Left ventricle myocardium inferior (tissue), 1 donor: ENCODE data around the gene BPIFB3. TPM values are rescaled to one million over a fixed set of nuclear protein-coding genes. Genes with fewer than 3 reads are reported as not detected.

ENCODE experiments used
- DNase-seq: peaks from one replicate; pipeline ENCODE4 v3.0.0-alpha.2; 2020
- H3K27ac ChIP-seq: fragments of 200-600 bp; replicated peaks from 2 replicates; pipeline ENCODE4 v1.8.0; 2021
- H3K27me3 ChIP-seq: fragments of 200-600 bp; 2 replicates; pipeline ENCODE4 v1.8.0; 2021; ENCODE audit warnings: low read depth
- H3K36me3 ChIP-seq: fragments of 200-600 bp; 2 replicates; pipeline ENCODE4 v1.8.0; 2021
- H3K4me1 ChIP-seq: fragments of 200-600 bp; 2 replicates; pipeline ENCODE4 v1.8.0; 2021
- H3K4me3 ChIP-seq: fragments of 200-600 bp; 2 replicates; pipeline ENCODE4 v1.8.0; 2021; ENCODE audit warnings: mild to moderate bottlenecking, moderate library complexity
- H3K9me3 ChIP-seq: fragments of 200-600 bp; replicated peaks from 2 replicates; pipeline ENCODE4 v1.8.0; 2021
- intact Hi-C: fragments of 100-400 bp; cut with micrococcal nuclease; formaldehyde crosslinking; loops from one replicate; pipeline ENCODE4 v1.11.0; 2022
- total RNA-seq: library from RNA; stranded (reverse); fragmentation: NEBNext Ultra II Directional; extraction: Animal tissue kit (Norgen Biotek cat#: 25700); gene quantifications from one replicate; pipeline ENCODE4 v1.2.1, GENCODE V29; 2021
- TF ChIP-seq, protein P1 (sequence below): fragments of 200-600 bp; IDR thresholded peaks from 2 replicates; pipeline ENCODE4 v1.8.0; 2021; ENCODE audit warnings: antibody characterized with exemption, mild to moderate bottlenecking, borderline replicate concordance
- donor health status: DM: no; HTN: yes; CAD: no; lungs with severe emphysema.

Gene BPIFB3
- total RNA-seq, 1 donor from 2014 or later: not detected

DNA sequence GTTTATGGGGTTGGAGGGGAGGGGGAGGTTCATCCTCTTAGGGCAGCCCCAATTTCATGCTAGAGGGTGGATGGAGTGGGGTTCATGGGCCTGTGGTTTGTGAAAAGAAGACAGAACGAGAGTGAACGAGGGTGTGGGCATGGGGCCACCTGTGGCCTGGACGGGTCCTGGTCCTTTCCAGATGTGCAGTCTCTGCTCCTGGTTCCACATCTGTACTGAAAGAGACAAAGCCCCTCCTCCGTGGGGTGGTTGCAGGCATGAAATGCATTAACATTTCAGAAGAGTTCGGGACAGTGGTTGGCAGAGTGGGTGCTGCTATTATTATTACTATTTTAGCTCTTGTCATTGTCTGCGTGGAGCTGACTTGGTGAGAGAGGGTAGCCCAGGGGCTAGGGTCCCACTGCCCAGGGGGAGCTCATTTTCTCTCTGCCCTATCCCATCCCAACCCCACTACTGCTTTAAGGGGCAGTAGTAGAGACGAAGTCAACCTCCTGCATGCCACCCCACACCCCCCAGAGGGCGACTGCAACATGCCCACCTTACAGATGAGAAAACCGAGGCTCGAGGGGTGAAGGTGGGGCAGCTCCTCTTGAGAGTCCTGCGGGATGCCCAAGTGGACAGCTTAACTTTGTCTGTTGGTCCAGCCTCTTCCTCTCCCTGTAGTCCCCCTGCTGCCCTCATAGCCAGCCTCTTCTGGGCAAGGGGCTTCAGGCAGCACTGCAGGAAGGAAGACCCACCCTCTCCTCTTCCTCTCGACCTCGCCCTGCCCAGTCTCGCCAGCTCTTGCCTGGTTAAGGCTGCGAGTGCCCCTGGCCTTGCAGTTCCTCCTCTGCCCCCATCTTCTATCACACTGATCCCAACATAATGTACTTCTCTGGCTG, 37.8 kb upstream of the BPIFB3 start:
- no peak for DNase-seq
- peaks cover 44% of the 10 kb centered on the region for H3K27me3 ChIP-seq
- TF ChIP-seq, protein P1, sequence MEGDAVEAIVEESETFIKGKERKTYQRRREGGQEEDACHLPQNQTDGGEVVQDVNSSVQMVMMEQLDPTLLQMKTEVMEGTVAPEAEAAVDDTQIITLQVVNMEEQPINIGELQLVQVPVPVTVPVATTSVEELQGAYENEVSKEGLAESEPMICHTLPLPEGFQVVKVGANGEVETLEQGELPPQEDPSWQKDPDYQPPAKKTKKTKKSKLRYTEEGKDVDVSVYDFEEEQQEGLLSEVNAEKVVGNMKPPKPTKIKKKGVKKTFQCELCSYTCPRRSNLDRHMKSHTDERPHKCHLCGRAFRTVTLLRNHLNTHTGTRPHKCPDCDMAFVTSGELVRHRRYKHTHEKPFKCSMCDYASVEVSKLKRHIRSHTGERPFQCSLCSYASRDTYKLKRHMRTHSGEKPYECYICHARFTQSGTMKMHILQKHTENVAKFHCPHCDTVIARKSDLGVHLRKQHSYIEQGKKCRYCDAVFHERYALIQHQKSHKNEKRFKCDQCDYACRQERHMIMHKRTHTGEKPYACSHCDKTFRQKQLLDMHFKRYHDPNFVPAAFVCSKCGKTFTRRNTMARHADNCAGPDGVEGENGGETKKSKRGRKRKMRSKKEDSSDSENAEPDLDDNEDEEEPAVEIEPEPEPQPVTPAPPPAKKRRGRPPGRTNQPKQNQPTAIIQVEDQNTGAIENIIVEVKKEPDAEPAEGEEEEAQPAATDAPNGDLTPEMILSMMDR: no peak
- no peaks in the 10 kb centered on the region for H3K4me1 ChIP-seq
- H3K36me3 ChIP-seq: no peaks in the 10 kb centered on the region
- H3K9me3 ChIP-seq: no peaks in the 10 kb centered on the region
- H3K4me3 ChIP-seq: no peak overlapping the region
- intact Hi-C loops: no loop called here
- H3K27ac ChIP-seq: no peak overlapping the region

DNA sequence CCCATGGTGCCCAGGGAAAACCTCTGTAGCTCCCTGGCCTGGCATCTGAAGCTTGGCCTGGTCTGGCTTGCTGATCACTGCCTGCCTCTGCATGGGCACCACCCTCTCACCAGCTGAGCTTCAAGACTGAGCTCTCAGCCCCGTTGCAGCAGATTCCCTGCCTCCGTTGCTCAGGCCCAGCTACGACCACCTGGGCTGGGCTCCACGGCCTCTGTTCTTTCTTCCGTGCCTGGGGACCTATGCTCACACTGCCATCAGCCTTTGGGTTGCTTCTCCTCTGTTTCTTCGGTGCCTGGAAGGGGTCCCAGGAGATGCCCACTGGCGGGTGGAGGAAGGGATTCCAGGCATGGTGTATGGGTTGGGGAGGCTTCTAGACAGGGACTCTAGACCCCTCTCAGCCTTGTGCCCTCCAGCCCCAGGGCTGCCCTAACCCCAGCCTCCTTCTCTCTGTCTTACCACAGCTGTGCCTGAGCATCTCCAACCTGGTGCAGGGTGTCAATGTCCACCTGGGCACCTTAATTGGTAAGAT, 37.1 kb upstream of the BPIFB3 start:
- Histone ChIP-seq H3K4me1 (no peaks in the 10 kb centered on the region), H3K36me3 (no peaks in the 10 kb centered on the region), H3K27me3 (peaks cover 38% of the 10 kb centered on the region), H3K27ac (no peak overlapping the region), H3K4me3 (no peak overlapping the region), H3K9me3 (no peaks in the 10 kb centered on the region)
- no peak for DNase-seq
- intact Hi-C loops: no loop called here
- TF ChIP-seq, protein P1: no peak

DNA sequence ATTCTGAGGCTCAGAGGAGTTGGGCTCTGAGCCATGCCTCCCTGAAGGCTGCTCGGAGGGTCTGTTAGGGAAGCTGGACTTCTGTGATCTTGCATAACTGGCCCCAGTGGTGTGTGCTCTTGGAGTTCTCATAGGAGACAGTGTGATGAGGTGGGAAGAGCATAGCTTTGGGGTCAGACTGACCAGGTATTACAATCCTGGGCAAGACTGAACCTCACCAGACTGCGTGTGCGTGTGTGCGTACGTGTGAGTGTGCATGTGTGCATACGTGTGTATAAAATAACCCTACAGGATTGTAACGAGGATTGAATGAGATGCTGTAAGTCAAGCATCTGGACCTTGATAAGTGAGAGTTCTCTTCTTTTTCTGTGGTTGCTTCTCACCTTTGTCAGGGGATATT, 36.2 kb upstream of the BPIFB3 start:
- Histone ChIP-seq H3K9me3 (no peaks in the 10 kb centered on the region), H3K36me3 (no peaks in the 10 kb centered on the region), H3K4me3 (no peak overlapping the region), H3K27me3 (peaks cover 32% of the 10 kb centered on the region), H3K27ac (no peak overlapping the region), H3K4me1 (no peaks in the 10 kb centered on the region)
- DNase-seq: no peak
- TF ChIP-seq, protein P1: no peak
- intact Hi-C loops: no loop called here

DNA sequence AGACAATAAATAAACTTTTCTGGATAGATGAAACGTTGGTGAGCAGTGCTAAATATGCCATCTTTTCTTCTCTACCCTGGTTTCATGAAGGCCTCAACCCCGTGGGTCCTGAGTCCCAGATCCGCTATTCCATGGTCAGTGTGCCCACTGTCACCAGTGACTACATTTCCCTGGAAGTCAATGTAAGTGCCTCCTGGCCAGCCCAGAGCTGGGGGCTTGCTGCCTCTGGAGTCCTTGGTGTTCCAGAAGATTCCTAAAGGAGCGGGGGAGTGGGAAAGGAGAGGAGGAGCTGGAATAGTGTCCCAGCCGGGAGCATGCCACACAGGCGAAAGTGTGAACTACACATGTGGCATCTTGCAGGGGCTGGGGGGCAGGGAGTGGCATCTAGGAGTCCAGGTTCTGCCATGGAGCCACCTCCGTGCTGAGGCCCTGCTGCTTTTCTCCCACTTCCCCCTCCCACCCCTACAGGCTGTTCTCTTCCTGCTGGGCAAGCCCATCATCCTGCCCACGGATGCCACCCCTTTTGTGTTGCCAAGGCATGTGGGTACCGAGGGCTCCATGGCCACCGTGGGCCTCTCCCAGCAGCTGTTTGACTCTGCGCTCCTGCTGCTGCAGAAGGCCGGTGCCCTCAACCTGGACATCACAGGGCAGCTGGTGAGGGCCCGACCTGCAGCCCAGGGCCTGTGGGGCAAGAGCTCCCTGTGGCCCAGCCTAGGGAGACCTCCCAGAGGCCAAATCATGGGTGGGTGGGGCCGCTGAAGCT, 35.4 kb upstream of the BPIFB3 start:
- Histone ChIP-seq H3K27ac (no peak overlapping the region), H3K4me1 (no peaks in the 10 kb centered on the region), H3K36me3 (no peaks in the 10 kb centered on the region), H3K9me3 (no peaks in the 10 kb centered on the region), H3K4me3 (no peak overlapping the region), H3K27me3 (peaks cover 24% of the 10 kb centered on the region)
- TF ChIP-seq, protein P1: no peak
- intact Hi-C loops: no loop called here
- no peak for DNase-seq

DNA sequence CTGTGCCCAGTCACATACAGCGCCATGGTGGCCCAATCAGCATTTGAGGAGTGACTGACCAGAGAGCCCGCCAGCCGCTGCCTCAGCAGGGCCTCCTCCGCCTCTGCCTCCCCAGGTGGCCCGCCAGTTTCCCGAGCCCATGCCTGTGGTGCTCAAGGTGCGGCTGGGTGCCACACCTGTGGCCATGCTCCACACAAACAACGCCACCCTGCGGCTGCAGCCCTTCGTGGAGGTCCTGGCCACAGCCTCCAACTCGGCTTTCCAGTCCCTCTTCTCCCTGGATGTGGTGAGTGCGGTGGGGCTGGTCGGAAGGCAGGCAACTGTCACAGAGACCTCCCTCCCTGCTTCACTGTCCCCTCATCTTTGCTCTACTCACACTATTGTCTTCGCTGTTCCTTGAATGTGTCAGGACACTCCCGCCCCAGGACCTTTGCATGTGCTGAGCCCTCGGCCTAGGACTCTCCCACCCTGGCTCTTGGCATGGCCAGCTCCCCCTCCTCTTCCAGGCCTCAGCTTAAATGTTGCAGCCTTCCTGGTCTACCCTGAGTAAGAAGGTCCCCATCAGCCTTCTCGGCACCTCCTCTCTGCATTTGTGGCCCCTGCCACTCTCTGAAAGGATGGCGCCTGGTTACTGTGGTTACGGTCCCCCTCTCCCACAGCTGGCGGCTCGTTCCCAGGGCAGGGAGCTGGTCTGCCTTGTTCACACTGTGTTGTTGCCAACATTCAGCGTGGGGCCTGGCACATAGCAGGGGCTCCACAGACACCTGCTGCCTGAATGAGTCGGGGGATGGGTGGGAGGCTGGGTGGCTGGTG, 34.0 kb upstream of the BPIFB3 start:
- intact Hi-C loops: no loop called here
- DNase-seq: no peak
- Histone ChIP-seq H3K36me3 (no peaks in the 10 kb centered on the region), H3K27me3 (peaks cover 14% of the 10 kb centered on the region), H3K4me3 (no peak overlapping the region), H3K27ac (no peak overlapping the region), H3K9me3 (no peaks in the 10 kb centered on the region), H3K4me1 (no peaks in the 10 kb centered on the region)
- TF ChIP-seq, protein P1: no peak
